GM12878 (cell line): ENCODE measurements around the gene NFKBIE.

ENCODE experiments used
- FOS ChIP-seq: IDR thresholded peaks from 3 replicates; pipeline ENCODE4 v1.6.1; 2011; ENCODE audit warnings: borderline replicate concordance; ENCODE audit not compliant: insufficient read length; ENCODE audit errors: extremely low read depth
- PML ChIP-seq: IDR thresholded peaks from 2 replicates; pipeline ENCODE4 v1.6.1; 2012; ENCODE audit warnings: low read length, inconsistent platforms
- POLR2AphosphoS2 ChIP-seq: IDR thresholded peaks from 2 replicates; pipeline ENCODE4 v1.6.1; 2011; ENCODE audit warnings: low read depth, mild to moderate bottlenecking, low read length, improper control_type of control experiment, moderate library complexity

DNA sequence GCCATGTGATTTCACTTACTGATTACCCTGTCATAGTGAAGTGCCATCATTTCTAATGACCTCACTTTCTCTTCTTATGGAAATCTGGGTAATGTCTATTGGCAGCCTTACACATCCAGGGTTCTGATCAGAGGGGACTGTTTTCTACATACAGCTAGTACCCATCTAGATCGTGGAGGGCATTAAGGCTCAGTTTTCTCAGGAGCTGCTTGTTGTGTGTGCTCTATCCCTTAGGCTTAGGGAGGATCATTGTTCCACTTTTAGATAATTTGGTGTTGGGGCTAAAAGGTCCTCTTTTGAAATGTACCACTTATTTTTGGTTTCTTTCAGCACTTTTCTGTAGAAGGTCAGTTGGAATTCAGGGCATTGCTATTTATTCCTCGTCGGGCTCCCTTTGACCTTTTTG is 14.6 kb downstream of the NFKBIE start:
- TF ChIP-seq POLR2AphosphoS2: peak; percentile 49; the same call in 1 of the 2 replicates
- no peak for TF ChIP-seq FOS
- no peak for TF ChIP-seq PML
